OCI-LY1 (cell line): ENCODE measurements around the gene FILIP1L.

ENCODE experiments used
- CTCF ChIP-seq: fragments of 200-600 bp; sonication (generic), shearing (Covaris generic); IDR thresholded peaks from 2 replicates; pipeline ENCODE4 v1.5.1; 2017; ENCODE audit warnings: mild to moderate bottlenecking, antibody characterized with exemption, low read length, moderate library complexity, mixed read lengths
- EZH2 ChIP-seq: fragments of 200-600 bp; sonication (generic), shearing (Covaris generic); IDR thresholded peaks from 2 replicates; pipeline ENCODE4 v1.8.0; 2017; ENCODE audit warnings: borderline replicate concordance, mixed run types, mild to moderate bottlenecking, antibody characterized with exemption, low read length, moderate library complexity, mixed read lengths

GRCh38 chr3:99920481-99921376 lies 193.6 kb downstream of the FILIP1L start:
- TF ChIP-seq CTCF = no peak
- no peak for TF ChIP-seq EZH2
